GM12878 (cell line): ENCODE measurements around the gene PON1. TPM values are rescaled to one million over a fixed set of nuclear protein-coding genes. Genes with fewer than 3 reads are reported as not detected.

Experiments
- ATAC-seq: fragments of 200-7000 bp; cut with Tn5 transposase; 3 replicates; pipeline ENCODE4 v1.9.1; 2020; ENCODE audit warnings: mild to moderate bottlenecking, moderate library complexity
- BruUV-seq: library from RNA; stranded (reverse); fragments of 400-500 nt; replicated peaks from 2 replicates; lab custom pipeline; 2021; lab: Mats Ljungman, UMichigan
- CTCF ChIA-PET: fragments of 300-600 bp; sonication (Branson Sonifier 250); formaldehyde crosslinking; extraction: SDS; loops from one replicate; lab custom pipeline; 2021; ENCODE audit warnings: inconsistent platforms; lab: Yijun Ruan, JAX
- POLR2A ChIA-PET: fragments of 350-600 bp; formaldehyde crosslinking; extraction: SDS; loops from one replicate; lab custom pipeline; 2021; ENCODE audit warnings: inconsistent platforms; lab: Charles Lee
- RAD21 ChIA-PET: fragments of 300-600 bp; sonication (Branson Sonifier 250); formaldehyde crosslinking; loops from one replicate; lab custom pipeline; 2023; ENCODE audit warnings: antibody characterized with exemption; ENCODE audit not compliant: unreplicated experiment; lab: Charles Lee
- SMC1A ChIA-PET: fragments of 300-600 bp; sonication (Branson Sonifier 250); formaldehyde crosslinking; loops from one replicate; lab custom pipeline; 2023; ENCODE audit not compliant: unreplicated experiment, uncharacterized antibody; lab: Charles Lee
- DNase-seq: peaks from one replicate; pipeline ENCODE4 v3.0.0-alpha.2; 2011; ENCODE audit warnings: low read depth, low spot score
- FAIRE-seq: peaks from 3 replicates; lab custom pipeline; 2011; peaks lifted over from hg19 to GRCh38; lab: Jason Lieb, UNC
- H2AFZ ChIP-seq: 2 replicates; pipeline ENCODE4 v1.6.0; 2011; ENCODE audit warnings: low read depth, low read length, control low read depth; ENCODE audit not compliant: control insufficient read depth
- H3K27ac ChIP-seq: 2 replicates; pipeline ENCODE4 v1.5.1; 2011; ENCODE audit warnings: control low read depth; ENCODE audit not compliant: control insufficient read depth, insufficient read depth
- H3K27me3 ChIP-seq, 2 experiments: replicated peaks in 1 of 2; 2 replicates each; pipeline versions ENCODE4 v1.6.0 to v1.6.1; 2011; ENCODE audit warnings: low read length in 1 of 2; ENCODE audit not compliant: control insufficient read depth in 2 of 2, insufficient read depth in 2 of 2
- H3K36me3 ChIP-seq, 2 experiments: 2 replicates each; pipeline ENCODE4 v1.5.1; 2011; ENCODE audit warnings: low read length in 1 of 2; ENCODE audit not compliant: control insufficient read depth in 2 of 2, insufficient read depth in 2 of 2
- H3K4me1 ChIP-seq: 2 replicates; pipeline ENCODE4 v1.6.1; 2011; ENCODE audit warnings: mild to moderate bottlenecking, low read length, moderate library complexity, mixed read lengths; ENCODE audit not compliant: control insufficient read depth, insufficient read depth
- H3K4me2 ChIP-seq: 2 replicates; pipeline ENCODE4 v1.6.0; 2011; ENCODE audit warnings: control low read depth; ENCODE audit not compliant: control insufficient read depth, insufficient read depth
- H3K4me3 ChIP-seq: fragments of 200-600 bp; sonication (generic); 2 replicates; pipeline ENCODE4 v1.5.1; 2016
- H3K79me2 ChIP-seq: 2 replicates; pipeline ENCODE4 v1.6.0; 2011; ENCODE audit warnings: low read length; ENCODE audit not compliant: control insufficient read depth, insufficient read depth
- H3K9ac ChIP-seq: 2 replicates; pipeline ENCODE4 v1.8.0; 2011; ENCODE audit warnings: low read length, control low read depth, mixed read lengths; ENCODE audit not compliant: control insufficient read depth, insufficient read depth
- H3K9me3 ChIP-seq: replicated peaks from 3 replicates; pipeline ENCODE4 v1.5.1; 2011; ENCODE audit warnings: mild to moderate bottlenecking, low read length; ENCODE audit not compliant: control insufficient read depth, insufficient read depth
- H4K20me1 ChIP-seq: 2 replicates; pipeline ENCODE4 v1.6.0; 2011; ENCODE audit not compliant: control insufficient read depth, insufficient read depth
- ATF7 ChIP-seq: fragments of 450-650 bp; IDR thresholded peaks from 2 replicates; pipeline ENCODE4 v1.6.1; 2016; ENCODE audit warnings: low read depth, mild to moderate bottlenecking
- CBX3 ChIP-seq: fragments of 200-600 bp; sonication (generic); IDR thresholded peaks from 2 replicates; pipeline ENCODE4 v1.6.1; 2016; ENCODE audit warnings: low read depth, borderline replicate concordance
- CREM ChIP-seq: IDR thresholded peaks from 2 replicates; pipeline ENCODE4 v1.6.1; 2014; ENCODE audit warnings: antibody characterized with exemption, low read depth
- E4F1 ChIP-seq: fragments of 450-650 bp; IDR thresholded peaks from 2 replicates; pipeline ENCODE4 v1.6.1; 2018; ENCODE audit warnings: borderline replicate concordance, mild to moderate bottlenecking; ENCODE audit not compliant: partially characterized antibody
- EED ChIP-seq: sonication (generic); IDR thresholded peaks from 2 replicates; pipeline ENCODE4 v1.6.1; 2016; ENCODE audit warnings: antibody characterized with exemption, low read depth
- EP300 ChIP-seq, 2 experiments: fragments of 150-350 bp in 1 of 2; IDR thresholded peaks; 2 replicates each; pipeline ENCODE4 v1.6.1; 2011 to 2012; ENCODE audit warnings: low read depth in 2 of 2, low read length in 2 of 2, borderline replicate concordance in 1 of 2, improper control_type of control experiment in 1 of 2, inconsistent platforms in 1 of 2; ENCODE audit not compliant: control insufficient read depth in 1 of 2
- KDM1A ChIP-seq: fragments of 200-600 bp; sonication (generic); IDR thresholded peaks from 2 replicates; pipeline ENCODE4 v1.6.1; 2016; ENCODE audit warnings: borderline replicate concordance
- MLLT1 ChIP-seq: fragments of 450-650 bp; IDR thresholded peaks from 2 replicates; pipeline ENCODE4 v1.6.1; 2016; ENCODE audit warnings: mild to moderate bottlenecking
- MXI1 ChIP-seq: fragments of 150-350 bp; IDR thresholded peaks from 2 replicates; pipeline ENCODE4 v1.6.1; 2011; ENCODE audit warnings: low read depth, mild to moderate bottlenecking, inconsistent platforms, low read length, improper control_type of control experiment
- NFXL1 ChIP-seq: fragments of 450-650 bp; IDR thresholded peaks from 2 replicates; pipeline ENCODE4 v1.6.1; 2017; ENCODE audit warnings: antibody characterized with exemption, mild to moderate bottlenecking, borderline replicate concordance
- NR2F1 ChIP-seq: fragments of 450-650 bp; conservative IDR thresholded peaks from 2 replicates; pipeline ENCODE4 v1.6.1; 2017; ENCODE audit warnings: mild to moderate bottlenecking
- SUZ12 ChIP-seq: fragments of 200-600 bp; sonication (generic); IDR thresholded peaks from one replicate; pipeline ENCODE4 v1.6.1; 2018; ENCODE audit warnings: antibody characterized with exemption, mild to moderate bottlenecking; ENCODE audit not compliant: unreplicated experiment
- TARDBP ChIP-seq: IDR thresholded peaks from 2 replicates; pipeline ENCODE4 v1.6.1; 2016; ENCODE audit warnings: borderline replicate concordance
- ZNF622 ChIP-seq: fragments of 450-650 bp; IDR thresholded peaks from 2 replicates; pipeline ENCODE4 v1.6.1; 2017; ENCODE audit warnings: mild to moderate bottlenecking, inconsistent platforms
- WGBS: methylation state at CpG from one replicate; pipeline ENCODE4 v1.1.6; 2016; ENCODE audit warnings: low lambda C conversion rate; ENCODE audit not compliant: insufficient replicate concordance, insufficient coverage; ENCODE audit errors: missing lambda C conversion rate; 5-methylcytosine and 5-hydroxymethylcytosine counted together
- in situ Hi-C: fragments of 300-500 bp; cut with MboI; formaldehyde crosslinking; loops from 9 replicates; pipeline ENCODE4 v1.14.3; 2018; ENCODE audit warnings: mixed read lengths
- intact Hi-C: fragments of 100-400 bp; cut with micrococcal nuclease; formaldehyde crosslinking; loops from one replicate; pipeline ENCODE4 v1.14.2; 2022; ENCODE audit not compliant: unreplicated experiment
- polyA plus RNA-seq, 11 experiments: library from polyadenylated mRNA; depleted of rRNA in 4 of 11; unstranded in 6 of 11; stranded (reverse) in 5 of 11; fragments of >200 nt; fragmentation: Nextera tagmentation in 4 of 11; fragmentation: Illumina TruSeq in 1 of 11; extraction: Ambion mirVana in 4 of 11; extraction: Trizol in 1 of 11; gene quantifications; 1 replicate in 1 of 11; 2 replicates in 10 of 11; pipeline versions ENCODE4 v1.2.1 to v1.2.3, GENCODE V29; 2011 to 2016; ENCODE audit warnings: inconsistent platforms in 2 of 11, missing spikeins in 2 of 11, low read depth in 1 of 11
- total RNA-seq, 4 experiments: library from RNA; depleted of rRNA in 3 of 4; stranded (reverse); fragments of >200 nt in 3 of 4; fragmentation: Illumina TruSeq in 1 of 4; extraction: Trizol in 1 of 4; gene quantifications; 2 replicates each; pipeline versions ENCODE4 v1.2.1 to v1.2.3, GENCODE V29; 2013 to 2021
- TF ChIP-seq, protein P1 (sequence below): IDR thresholded peaks from 2 replicates; pipeline ENCODE4 v1.6.1; 2012; ENCODE audit warnings: low read depth, low read length, improper control_type of control experiment
- TF ChIP-seq, protein P2 (sequence below): fragments of 450-650 bp; IDR thresholded peaks from 2 replicates; pipeline ENCODE4 v1.6.1; 2014; ENCODE audit warnings: mild to moderate bottlenecking

PON1 gene
- total and polyA plus RNA-seq, 10 of the 15 experiments (the other 5 are each of a cell fraction or from before 2014, with no cell fraction given) = 0.10 to 0.26 (median 0.23) TPM; not detected in 4

DNA sequence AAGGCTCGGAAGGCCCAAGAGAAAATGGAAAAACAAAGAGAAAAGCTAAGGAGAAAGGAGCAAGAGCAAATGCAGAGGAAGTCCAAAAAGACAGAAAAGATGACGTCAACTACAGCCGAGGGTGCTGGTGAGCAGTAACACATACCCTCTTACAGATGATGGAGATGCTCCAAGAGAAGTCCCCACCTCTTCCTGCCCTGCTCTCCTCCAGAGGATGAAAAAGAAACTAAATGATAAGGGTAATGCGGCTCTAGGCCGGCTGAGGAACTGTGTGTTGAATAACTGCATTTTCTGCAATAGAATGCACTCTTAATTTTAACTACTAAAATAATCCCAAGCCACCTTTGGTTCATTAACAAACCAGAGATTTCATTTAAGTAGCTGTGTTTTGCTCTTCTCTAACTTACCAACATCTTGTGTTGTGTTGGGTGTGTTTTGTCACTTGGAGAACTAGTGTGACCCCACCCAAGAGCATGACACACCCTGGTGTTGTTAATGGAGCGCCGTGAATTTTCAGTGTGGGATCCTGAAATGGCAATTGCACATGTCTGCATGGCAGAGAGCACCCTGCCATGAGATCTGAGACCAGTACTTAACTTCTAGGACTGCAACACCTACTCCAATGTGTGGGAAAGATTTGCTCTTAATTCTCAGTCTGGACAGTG lies 34.0 kb downstream of the PON1 start:
- Histone ChIP-seq H3K4me1 (no peaks in the 10 kb centered on the region), H3K79me2 (no peaks in the 10 kb centered on the region), H3K27ac (no peak overlapping the region), H2AFZ (no peak overlapping the region), H3K4me2 (no peak overlapping the region), H3K9ac (no peak overlapping the region), H3K36me3 (no peaks in the 10 kb centered on the region), H3K27me3 (0 out of 4 replicates have a peak, but pooled peaks cover 0 to 2% of the 10 kb centered on the region in 2 experiments), H3K9me3 (no peaks in the 10 kb centered on the region), H4K20me1 (no peaks in the 10 kb centered on the region), H3K4me3 (no peak overlapping the region)
- 69% methylated on average over 7 of the region's 7 CpGs for WGBS
- RAD21 ChIA-PET = interaction anchor here (0.6 kb wide), 1 partner anchor 190 kb away, joined by 3 read pairs; no protein-coding TSS in a partner anchor
- TF ChIP-seq CREM = no peak
- no peak for TF ChIP-seq MXI1
- no peak for TF ChIP-seq EED
- TF ChIP-seq, protein P1, sequence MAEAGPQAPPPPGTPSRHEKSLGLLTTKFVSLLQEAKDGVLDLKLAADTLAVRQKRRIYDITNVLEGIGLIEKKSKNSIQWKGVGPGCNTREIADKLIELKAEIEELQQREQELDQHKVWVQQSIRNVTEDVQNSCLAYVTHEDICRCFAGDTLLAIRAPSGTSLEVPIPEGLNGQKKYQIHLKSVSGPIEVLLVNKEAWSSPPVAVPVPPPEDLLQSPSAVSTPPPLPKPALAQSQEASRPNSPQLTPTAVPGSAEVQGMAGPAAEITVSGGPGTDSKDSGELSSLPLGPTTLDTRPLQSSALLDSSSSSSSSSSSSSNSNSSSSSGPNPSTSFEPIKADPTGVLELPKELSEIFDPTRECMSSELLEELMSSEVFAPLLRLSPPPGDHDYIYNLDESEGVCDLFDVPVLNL = no peak
- no peak for TF ChIP-seq NR2F1
- TF ChIP-seq SUZ12 = no peak
- no peak for TF ChIP-seq EP300 (IDR thresholded peaks at IDR 0.05; ENCODE audit: borderline replicate concordance in 1 of 2, control insufficient read depth in 1 of 2, low read depth in 2 of 2, low read length in 2 of 2)
- no peak for TF ChIP-seq E4F1
- TF ChIP-seq NFXL1 = no peak
- TF ChIP-seq MLLT1 = no peak
- TF ChIP-seq, protein P2, sequence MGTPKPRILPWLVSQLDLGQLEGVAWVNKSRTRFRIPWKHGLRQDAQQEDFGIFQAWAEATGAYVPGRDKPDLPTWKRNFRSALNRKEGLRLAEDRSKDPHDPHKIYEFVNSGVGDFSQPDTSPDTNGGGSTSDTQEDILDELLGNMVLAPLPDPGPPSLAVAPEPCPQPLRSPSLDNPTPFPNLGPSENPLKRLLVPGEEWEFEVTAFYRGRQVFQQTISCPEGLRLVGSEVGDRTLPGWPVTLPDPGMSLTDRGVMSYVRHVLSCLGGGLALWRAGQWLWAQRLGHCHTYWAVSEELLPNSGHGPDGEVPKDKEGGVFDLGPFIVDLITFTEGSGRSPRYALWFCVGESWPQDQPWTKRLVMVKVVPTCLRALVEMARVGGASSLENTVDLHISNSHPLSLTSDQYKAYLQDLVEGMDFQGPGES = no peak
- no peak for TF ChIP-seq TARDBP
- TF ChIP-seq ZNF622 = no peak
- TF ChIP-seq ATF7 = no peak
- TF ChIP-seq KDM1A = no peak
- TF ChIP-seq CBX3 = no peak
- BruUV-seq = no TSS peak
- POLR2A ChIA-PET = no interaction called here
- intact Hi-C loops (no loop called here), in situ Hi-C loops (no loop called here)
- SMC1A ChIA-PET = interaction anchor here (1.3 kb wide), 1 partner anchor 10 kb away, joined by 4 read pairs; no protein-coding TSS in a partner anchor
- FAIRE-seq (no peak), DNase-seq (no peak), ATAC-seq (no peak)
- CTCF ChIA-PET = no interaction called here
